GM19035 (cell line): ENCODE data around the gene ATPAF2.
A peak's percentile ranks its signal among the peaks of the same experiment; 100 is the strongest.

Source experiments
- ATAC-seq: cut with Tn5 transposase; IDR thresholded peaks from one replicate; pipeline ENCODE4 v1.9.1; 2021; ENCODE audit not compliant: unreplicated experiment

The ATPAF2 gene

GRCh38 chr17:17987901-17988300, 51.1 kb downstream of the ATPAF2 start:
- no peak for ATAC-seq

DNA sequence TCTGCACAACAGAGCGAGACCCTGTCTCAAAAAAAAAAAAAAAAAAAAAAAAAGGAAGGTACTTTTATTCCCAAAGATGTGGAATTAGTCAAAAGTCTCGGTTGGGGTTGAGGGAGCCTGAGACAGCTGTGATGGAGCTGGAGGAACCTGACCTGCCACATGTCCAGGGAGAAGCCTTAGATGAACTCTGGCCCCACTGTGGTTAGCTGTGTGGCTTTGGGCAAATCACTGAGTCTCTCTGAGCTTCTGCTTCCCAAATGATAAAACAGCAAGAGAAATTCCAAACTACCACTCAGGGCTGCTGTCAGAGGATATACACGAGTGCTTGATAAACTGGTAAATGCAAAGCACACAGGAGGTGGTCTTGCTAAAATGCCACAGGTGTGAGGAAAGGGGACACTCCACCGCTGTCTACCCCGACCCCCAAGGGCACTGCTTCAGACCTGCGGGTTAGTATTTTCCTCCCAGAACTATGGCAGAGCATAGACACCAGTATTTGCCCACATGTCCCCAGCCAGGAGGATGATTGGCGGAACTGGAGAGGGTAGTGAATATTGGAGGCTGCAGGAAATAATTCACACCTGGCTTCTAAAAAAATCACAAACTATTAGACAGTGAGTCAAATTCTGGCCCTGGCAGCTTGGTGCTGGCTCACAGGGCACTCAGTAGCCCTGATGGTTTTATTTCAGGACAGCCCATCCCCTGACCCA, 51.6 kb downstream of the ATPAF2 start:
- ATAC-seq: no peak

DNA sequence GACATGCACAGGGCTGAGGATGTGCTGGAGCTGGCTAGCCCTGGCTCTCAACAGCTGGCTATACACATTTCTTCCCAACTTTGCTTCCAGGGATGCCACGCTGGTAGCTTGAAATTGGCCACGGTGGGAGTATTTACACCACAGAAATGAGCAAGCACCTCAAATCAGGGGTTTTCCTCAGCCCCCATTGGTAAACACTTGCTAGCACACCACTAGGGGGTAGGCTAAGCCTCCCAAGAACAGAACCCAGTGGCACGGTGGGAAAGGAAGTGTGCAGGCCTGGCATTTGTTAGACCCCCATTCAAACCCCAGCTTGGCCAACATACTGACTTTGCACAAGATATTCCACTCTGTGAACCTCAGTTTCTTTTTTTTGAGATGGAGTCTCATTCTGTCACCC, 53.4 kb downstream of the ATPAF2 start:
- ATAC-seq: no peak

GRCh38 chr17:17985153-17985552, 53.8 kb downstream of the ATPAF2 start:
- no peak for ATAC-seq

DNA sequence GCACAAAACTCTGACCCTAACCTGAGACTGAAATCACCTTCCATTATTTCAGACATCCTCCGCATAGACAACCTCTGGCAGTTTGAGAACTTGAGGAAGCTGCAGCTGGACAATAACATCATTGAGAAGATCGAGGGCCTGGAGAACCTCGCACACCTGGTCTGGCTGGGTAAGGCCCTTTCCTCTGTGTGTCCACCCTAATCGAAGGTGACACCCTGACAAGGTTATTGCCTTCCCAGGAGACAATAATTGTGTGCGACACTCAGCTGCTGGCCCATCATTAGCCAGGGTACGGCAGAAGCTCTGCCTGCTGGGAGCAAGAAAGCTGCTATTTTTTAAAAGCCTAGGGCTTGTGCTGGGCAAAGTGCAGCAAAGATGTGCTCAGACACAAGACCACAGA, 55.2 kb downstream of the ATPAF2 start:
- no peak for ATAC-seq

DNA sequence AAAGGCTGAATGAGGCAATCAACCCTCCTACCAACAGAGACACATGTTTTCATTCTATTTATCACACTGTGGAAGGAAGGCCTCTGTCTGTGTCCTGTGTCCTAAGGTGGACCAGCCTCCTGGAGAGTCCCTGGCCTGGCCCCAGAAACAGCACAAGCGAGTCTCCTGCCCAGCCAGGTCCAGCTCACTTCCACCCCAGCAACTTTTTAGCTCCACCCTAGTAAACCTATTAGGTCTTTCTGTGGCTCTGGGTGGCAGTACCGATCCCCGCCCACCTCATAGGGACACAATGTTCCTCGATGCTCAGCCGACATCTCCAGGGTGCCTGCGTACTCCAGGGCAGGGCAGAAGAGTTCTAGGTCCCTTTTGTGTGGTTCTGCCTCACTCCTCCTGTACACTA, 55.6 kb downstream of the ATPAF2 start:
- ATAC-seq: no peak

DNA sequence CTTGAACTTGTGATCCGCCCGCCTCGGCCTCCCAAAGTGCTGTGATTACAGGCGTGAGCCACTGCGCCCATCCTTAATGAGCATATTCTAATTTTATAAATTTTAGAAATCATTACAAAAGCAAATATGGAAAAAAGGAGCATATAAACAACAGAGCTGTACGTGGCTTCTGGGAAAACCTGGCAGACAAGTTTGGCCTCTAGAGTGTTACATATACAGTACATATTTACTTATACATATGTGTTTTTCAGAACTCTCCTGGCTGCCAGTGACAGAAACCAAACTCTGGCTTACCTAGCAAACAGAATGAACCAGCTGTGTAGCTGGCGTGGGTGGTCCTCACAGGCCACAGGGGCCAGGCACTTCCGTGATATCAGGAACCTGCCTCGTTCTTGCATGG, 56.2 kb downstream of the ATPAF2 start:
- ATAC-seq: no peak

DNA sequence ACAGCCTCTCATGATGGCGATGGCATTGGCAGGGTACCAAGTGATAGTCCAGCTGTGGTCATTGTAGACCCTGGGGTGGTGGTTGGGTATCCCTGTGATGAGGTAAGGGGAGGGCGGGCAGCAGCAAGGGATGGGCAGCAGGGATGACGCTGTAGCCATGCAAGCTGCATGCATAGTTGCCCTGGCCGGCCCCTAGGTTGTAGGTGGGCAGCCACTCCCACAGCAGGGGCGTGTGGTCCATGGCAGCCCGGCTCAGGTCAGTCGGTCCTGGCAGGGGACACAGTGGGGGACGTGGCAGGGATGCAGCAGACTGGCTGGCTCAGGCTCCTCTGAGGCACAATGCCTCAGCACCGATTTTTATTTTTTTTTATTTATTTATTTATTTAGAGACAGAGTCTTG, 57.6 kb downstream of the ATPAF2 start:
- ATAC-seq: no peak

DNA sequence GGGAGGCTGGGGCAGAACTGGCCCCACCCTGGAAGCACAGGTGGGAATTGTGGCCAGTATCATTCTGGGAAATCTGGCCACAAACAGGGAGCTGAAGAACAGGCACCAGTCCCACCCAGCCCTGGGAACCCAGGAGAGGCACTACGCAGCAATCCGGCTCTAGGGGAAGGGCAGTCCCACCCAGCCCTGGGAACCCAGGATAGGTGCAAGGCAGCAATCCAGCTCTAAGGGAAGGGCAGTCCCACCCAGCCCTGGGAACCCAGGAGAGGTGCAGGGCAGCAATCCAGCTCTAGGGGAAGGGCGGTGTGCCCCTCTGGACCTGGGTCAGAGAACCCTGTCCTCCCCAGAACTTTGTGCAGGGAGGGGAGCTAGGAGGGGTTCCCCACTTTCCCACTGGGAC, 59.2 kb downstream of the ATPAF2 start:
- ATAC-seq: no peak

- no peak for ATAC-seq
Observed at GRCh38 chr17:17978481-17979424, 60.2 kb downstream of the ATPAF2 start.

- no peak for ATAC-seq
Observed at GRCh38 chr17:17976931-17977570, 61.9 kb downstream of the ATPAF2 start.

- ATAC-seq: no peak
Observed at GRCh38 chr17:17975436-17975835, 63.5 kb downstream of the ATPAF2 start.

DNA sequence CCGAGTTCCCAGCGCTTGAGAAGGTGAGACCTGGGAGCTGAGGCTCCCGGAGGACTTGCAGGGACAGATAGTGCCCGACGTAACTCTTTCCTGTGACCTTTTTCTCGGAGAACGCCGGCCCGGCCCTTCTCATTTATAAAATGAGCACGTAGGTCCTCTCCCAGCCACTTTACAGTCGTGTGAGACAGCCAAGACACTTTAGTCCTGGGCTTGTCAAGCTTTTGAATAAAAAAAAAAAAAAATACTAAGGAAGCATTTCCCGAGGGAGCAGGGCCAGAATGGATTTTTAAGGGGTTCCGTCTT, 66.1 kb downstream of the ATPAF2 start:
- no peak for ATAC-seq

DNA sequence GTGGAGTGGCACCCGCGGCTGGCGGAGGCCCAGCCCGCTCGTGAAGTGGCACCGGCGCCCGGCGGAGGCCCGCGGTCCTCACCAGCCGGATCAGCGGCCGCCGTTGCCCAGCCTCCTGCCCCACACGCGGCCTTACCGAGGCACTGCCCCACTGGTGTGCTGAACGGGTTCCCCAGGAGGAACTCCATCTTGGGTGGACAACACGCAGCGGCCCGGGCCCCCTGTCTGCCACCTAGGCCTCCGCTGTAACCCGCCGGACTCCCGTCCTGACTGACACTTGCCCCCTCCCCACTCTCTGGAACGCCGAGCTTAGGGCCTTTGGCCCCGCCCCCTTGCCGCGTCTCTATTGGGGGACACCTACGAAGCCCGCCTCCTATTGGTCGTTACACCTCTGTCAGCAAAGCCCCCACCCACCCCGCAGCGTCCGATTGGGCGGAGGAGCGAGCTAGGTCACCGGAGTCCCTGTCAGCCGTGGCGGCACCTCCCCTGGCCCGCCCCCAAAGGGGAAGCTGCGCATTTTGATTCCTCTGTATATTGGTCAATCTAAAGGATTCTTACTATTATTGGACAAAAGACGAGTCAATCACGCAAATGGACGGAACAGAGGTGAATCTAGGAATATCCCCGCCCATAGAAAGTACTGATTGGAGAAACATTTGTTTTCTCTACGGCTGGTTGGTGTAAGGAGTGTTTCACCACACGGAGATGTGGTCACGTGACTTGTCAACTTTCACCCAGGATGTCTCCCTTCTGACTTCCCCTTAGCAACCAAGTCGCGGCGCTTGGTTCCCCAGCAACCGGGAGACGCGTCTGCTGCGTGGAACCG, 66.6 kb downstream of the ATPAF2 start, which contains the start of the genes DRC3 and TOM1L2:
Gene DRC3, plus strand, starts transcription at position 737 of the 826 bp plus-strand sequence. CDS start 4,737 bp downstream, outside the sequence.
Gene TOM1L2, minus strand, starts transcription at position 275 of the 826 bp plus-strand sequence. Its CDS starts 87 bp downstream, at position 188.
- ATAC-seq: peak; percentile 91

DNA sequence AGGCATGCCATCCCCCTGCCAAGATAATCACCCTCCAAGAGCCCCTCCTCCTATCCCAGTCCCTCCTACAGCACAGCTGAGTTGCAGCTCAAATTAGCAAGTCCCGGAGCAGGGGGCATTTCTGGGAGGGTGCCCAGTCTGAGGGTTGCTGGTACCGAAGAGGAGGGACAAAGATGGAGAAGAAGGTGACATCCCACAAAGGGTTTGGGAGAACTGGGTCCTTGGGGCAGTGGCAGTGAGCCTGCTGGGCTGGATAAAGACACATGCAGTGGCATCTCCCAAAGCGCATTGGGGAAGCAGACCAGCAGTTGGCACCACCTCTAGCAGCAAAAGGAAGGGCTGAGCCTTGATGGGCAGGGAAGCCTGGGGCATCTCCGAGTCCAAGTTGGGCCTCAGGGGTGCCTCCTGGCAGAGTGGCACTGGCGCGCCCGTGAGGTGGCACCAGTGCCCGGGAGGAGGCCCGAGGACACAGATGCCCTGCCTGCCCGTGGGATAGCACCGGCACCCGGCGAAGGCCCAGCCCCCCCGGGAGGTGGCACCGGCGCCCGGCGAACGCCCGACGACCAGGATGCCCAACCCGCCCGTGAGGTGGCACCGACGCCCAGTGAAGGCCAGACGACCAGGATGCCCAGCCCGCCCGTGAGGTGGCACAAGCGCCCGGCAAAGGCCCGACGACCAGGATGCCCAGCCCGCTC, 67.4 kb downstream of the ATPAF2 start:
- ATAC-seq: no peak

- ATAC-seq: no peak
Observed at GRCh38 chr17:17970699-17971430, 68.1 kb downstream of the ATPAF2 start.
